Vagina (tissue), 2 donors: Measurements from ENCODE around the gene MED13L.

ENCODE experiments used
- CTCF ChIP-seq, 3 experiments: fragments of 450-650 bp in 2 of 3; fragments of 200-600 bp in 1 of 3; sonication (generic) in 1 of 3; IDR thresholded peaks; one replicate each; pipeline ENCODE4 v1.5.1; 2017 to 2019; ENCODE audit warnings: antibody characterized with exemption in 3 of 3, mild to moderate bottlenecking in 2 of 3, moderate library complexity in 2 of 3
- POLR2AphosphoS5 ChIP-seq, 2 donors: sonication (generic); formaldehyde crosslinking; IDR thresholded peaks; one replicate each; pipeline ENCODE4 v1.9.0; 2017; ENCODE audit warnings: antibody characterized with exemption in 2 of 2, mild to moderate bottlenecking in 2 of 2, low read depth in 1 of 2; ENCODE audit not compliant: insufficient read depth in 1 of 2

- TF ChIP-seq CTCF (IDR thresholded peaks at IDR 0.05) (no peak), POLR2AphosphoS5 (IDR thresholded peaks at IDR 0.05; ENCODE audit: insufficient read depth in 1 of 2, low read depth in 1 of 2) (no peak)
Measured at GRCh38 chr12:116314477-116314876, 37.0 kb upstream of the MED13L start.
